IMR-90 (cell line): ENCODE measurements around the gene ANKRD2. TPM values are rescaled to one million over a fixed set of nuclear protein-coding genes. Genes with fewer than 3 reads are reported as not detected.
A peak's percentile ranks its signal among the peaks of the same experiment; 100 is the strongest.

Experiments used
- ATAC-seq: fragments of 200-7000 bp; cut with Tn5 transposase; 2 replicates; pipeline ENCODE4 v1.9.1; 2020; ENCODE audit warnings: low read depth, mild to moderate bottlenecking, moderate library complexity
- BruUV-seq: library from RNA; stranded (reverse); fragments of 400-500 nt; replicated peaks from 2 replicates; lab custom pipeline; 2021; lab: Mats Ljungman, UMichigan
- CTCF ChIA-PET: fragments of 300-600 bp; formaldehyde crosslinking; extraction: SDS; loops from one replicate; lab custom pipeline; 2021; ENCODE audit warnings: antibody characterized with exemption; lab: Yijun Ruan, JAX
- POLR2A ChIA-PET: fragments of 300-600 bp; sonication (Branson Sonifier 250); formaldehyde crosslinking; loops from one replicate; lab custom pipeline; 2022; ENCODE audit warnings: antibody characterized with exemption; ENCODE audit not compliant: unreplicated experiment; lab: Charles Lee
- DNase-seq: peaks from one replicate; pipeline ENCODE4 v3.0.0; 2013
- H2AFZ ChIP-seq: replicated peaks from 2 replicates; pipeline ENCODE3; 2013; ENCODE audit warnings: low read length, mild to moderate bottlenecking; ENCODE audit not compliant: poor library complexity
- H2AK5ac ChIP-seq: 2 replicates; pipeline ENCODE4 v1.6.1; 2013; ENCODE audit warnings: low read depth, low read length, inconsistent platforms
- H2AK9ac ChIP-seq: replicated peaks from 2 replicates; pipeline ENCODE3; 2013; ENCODE audit warnings: mild to moderate bottlenecking, low read depth, low read length, moderate library complexity; ENCODE audit not compliant: poor library complexity
- H2BK120ac ChIP-seq: 2 replicates; pipeline ENCODE4 v1.6.1; 2013; ENCODE audit warnings: low read depth, low read length, inconsistent platforms
- H2BK15ac ChIP-seq: 3 replicates; pipeline ENCODE4 v1.6.1; 2013; ENCODE audit warnings: low read depth, low read length, inconsistent platforms
- H2BK20ac ChIP-seq: 2 replicates; pipeline ENCODE4 v1.6.1; 2013; ENCODE audit warnings: low read depth, mild to moderate bottlenecking, inconsistent platforms, low read length, moderate library complexity
- H2BK5ac ChIP-seq: 2 replicates; pipeline ENCODE4 v1.6.1; 2013; ENCODE audit warnings: mild to moderate bottlenecking, low read depth, low read length, inconsistent platforms; ENCODE audit not compliant: poor library complexity, severe bottlenecking
- H3K14ac ChIP-seq: replicated peaks from 2 replicates; pipeline ENCODE4 v1.6.1; 2013; ENCODE audit warnings: low read depth, low read length, inconsistent platforms
- H3K18ac ChIP-seq: 2 replicates; pipeline ENCODE4 v1.6.1; 2013; ENCODE audit warnings: low read depth, low read length, control low read depth
- H3K23ac ChIP-seq: 2 replicates; pipeline ENCODE4 v1.6.1; 2013; ENCODE audit warnings: low read depth, low read length, inconsistent platforms
- H3K27ac ChIP-seq: 2 replicates; pipeline ENCODE4 v1.5.1; 2013; ENCODE audit warnings: mild to moderate bottlenecking, control low read depth, low read length; ENCODE audit not compliant: insufficient read depth
- H3K27me3 ChIP-seq: 2 replicates; pipeline ENCODE4 v1.6.1; 2013; ENCODE audit warnings: low read length; ENCODE audit not compliant: control insufficient read depth, insufficient read depth
- H3K36me3 ChIP-seq: 2 replicates; pipeline ENCODE4 v1.6.1; 2013; ENCODE audit warnings: low read length, mixed read lengths; ENCODE audit not compliant: control insufficient read depth, insufficient read depth
- H3K4ac ChIP-seq: 2 replicates; pipeline ENCODE4 v1.6.1; 2013; ENCODE audit warnings: low read depth, low read length, inconsistent platforms
- H3K4me1 ChIP-seq: 2 replicates; pipeline ENCODE4 v1.6.1; 2013; ENCODE audit warnings: low read length, mixed read lengths; ENCODE audit not compliant: control insufficient read depth, insufficient read depth
- H3K4me2 ChIP-seq: 2 replicates; pipeline ENCODE4 v1.6.1; 2013; ENCODE audit warnings: low read depth, mild to moderate bottlenecking, control low read depth, low read length, moderate library complexity
- H3K4me3 ChIP-seq: 2 replicates; pipeline ENCODE4 v1.5.1; 2013; ENCODE audit warnings: low read depth, mild to moderate bottlenecking, control low read depth, low read length, moderate library complexity; ENCODE audit not compliant: insufficient read depth
- H3K56ac ChIP-seq: 2 replicates; pipeline ENCODE4 v1.6.1; 2013; ENCODE audit warnings: low read length, inconsistent platforms; ENCODE audit not compliant: insufficient read depth; ENCODE audit errors: extremely low read depth
- H3K79me1 ChIP-seq, 2 experiments: 2 replicates each; pipeline ENCODE4 v1.6.1; 2013; ENCODE audit warnings: low read length in 2 of 2, inconsistent platforms in 1 of 2, low read depth in 1 of 2
- H3K9ac ChIP-seq: 2 replicates; pipeline ENCODE4 v1.6.1; 2013; ENCODE audit warnings: low read depth, low read length, control low read depth
- H3K9me1 ChIP-seq: 2 replicates; pipeline ENCODE4 v1.6.1; 2013; ENCODE audit warnings: low read length, inconsistent platforms; ENCODE audit not compliant: insufficient read depth
- H3K9me3 ChIP-seq: 2 replicates; pipeline ENCODE4 v1.6.1; 2013; ENCODE audit warnings: low read length; ENCODE audit not compliant: control insufficient read depth, insufficient read depth
- H4K20me1 ChIP-seq: 2 replicates; pipeline ENCODE4 v1.6.1; 2013; ENCODE audit warnings: low read length, inconsistent platforms; ENCODE audit not compliant: insufficient read depth
- H4K5ac ChIP-seq: 2 replicates; pipeline ENCODE4 v1.6.1; 2013; ENCODE audit warnings: mild to moderate bottlenecking, low read depth, low read length, control low read depth
- H4K8ac ChIP-seq, 2 experiments: 2 replicates each; pipeline ENCODE4 v1.6.1; 2013; ENCODE audit warnings: low read depth in 2 of 2, low read length in 2 of 2, control low read depth in 1 of 2, inconsistent platforms in 1 of 2
- H4K91ac ChIP-seq: 2 replicates; pipeline ENCODE4 v1.6.1; 2013; ENCODE audit warnings: low read depth, low read length, inconsistent platforms; ENCODE audit not compliant: insufficient read depth
- CEBPB ChIP-seq: IDR thresholded peaks from 2 replicates; pipeline ENCODE4 v1.6.1; 2012; ENCODE audit warnings: low read depth, low read length, improper control_type of control experiment
- ELK1 ChIP-seq: fragments of 150-350 bp; IDR thresholded peaks from 2 replicates; pipeline ENCODE4 v1.6.1; 2016; ENCODE audit warnings: low read depth, mild to moderate bottlenecking, low read length, moderate library complexity, borderline replicate concordance
- FOS ChIP-seq: fragments of 150-350 bp; IDR thresholded peaks from 2 replicates; pipeline ENCODE4 v1.6.1; 2016; ENCODE audit warnings: low read depth, low read length
- MAZ ChIP-seq: IDR thresholded peaks from 2 replicates; pipeline ENCODE4 v1.6.1; 2012; ENCODE audit warnings: low read depth, mild to moderate bottlenecking, low read length, improper control_type of control experiment, moderate library complexity, borderline replicate concordance
- NFE2L2 ChIP-seq: fragments of 150-350 bp; IDR thresholded peaks from 2 replicates; pipeline ENCODE4 v1.6.1; 2016; ENCODE audit warnings: low read depth, mild to moderate bottlenecking, low read length
- RFX5 ChIP-seq: IDR thresholded peaks from 2 replicates; pipeline ENCODE4 v1.8.0; 2012; ENCODE audit warnings: low read depth, mild to moderate bottlenecking, low read length, moderate library complexity
- SMC3 ChIP-seq: fragments of 150-350 bp; IDR thresholded peaks from 2 replicates; pipeline ENCODE4 v1.6.1; 2016; ENCODE audit warnings: low read depth, mild to moderate bottlenecking, antibody characterized with exemption, low read length, moderate library complexity
- USF2 ChIP-seq: fragments of 150-350 bp; IDR thresholded peaks from 2 replicates; pipeline ENCODE4 v1.6.1; 2017; ENCODE audit warnings: mild to moderate bottlenecking, antibody characterized with exemption, low read length, low read depth
- WGBS, 2 experiments: methylation state at CpG; one replicate each; pipeline versions ENCODE4 v1.1.5 to v1.1.7; 2013; ENCODE audit warnings: missing lambda C conversion rate in 2 of 2; ENCODE audit not compliant: insufficient read length in 1 of 2; ENCODE audit errors: extremely low coverage in 2 of 2; 5-methylcytosine and 5-hydroxymethylcytosine counted together
- dilution Hi-C: fragments of 300-500 bp; cut with HindIII; formaldehyde crosslinking; loops from one replicate; pipeline ENCODE4 v1.14.3; 2018; ENCODE audit warnings: low sequenced_read_pairs; ENCODE audit not compliant: unreplicated experiment
- in situ Hi-C: fragments of 300-500 bp; cut with MboI; formaldehyde crosslinking; loops from 3 replicates; pipeline ENCODE4 v1.14.3; 2019; ENCODE audit warnings: low sequenced_read_pairs, inconsistent platforms, mixed read lengths
- intact Hi-C: fragments of 100-400 bp; cut with micrococcal nuclease; formaldehyde crosslinking; loops from 2 replicates; pipeline ENCODE4 v1.10.0; 2022
- polyA plus RNA-seq, 3 experiments: library from polyadenylated mRNA; depleted of rRNA; stranded (reverse); fragments of >200 nt; gene quantifications; 2 replicates each; pipeline ENCODE4 v1.2.3, GENCODE V29; 2012; ENCODE audit warnings: low replicate concordance in 1 of 3
- total RNA-seq: library from RNA; depleted of rRNA; stranded (reverse); fragments of >200 nt; gene quantifications from 2 replicates; pipeline ENCODE4 v1.2.3, GENCODE V29; 2012

The ANKRD2 gene
- total and polyA plus RNA-seq, 2 of the 4 experiments (the other 2 are of a cell fraction), result 0.36 to 0.65 TPM

- Histone ChIP-seq H4K20me1 (no peaks in the 10 kb centered on the region), H3K36me3 (no peaks in the 10 kb centered on the region), H2AK9ac (no peak overlapping the region), H3K4ac (peak overlapping the region; percentile 25; the same call in 1 of the 2 replicates), H2BK5ac (no peak overlapping the region), H4K5ac (no peak overlapping the region), H4K91ac (no peak overlapping the region), H4K8ac (no peak overlapping the region), H3K18ac (no peak overlapping the region), H3K4me2 (no peak overlapping the region), H3K27ac (no peak overlapping the region), H2AFZ (no peak overlapping the region), H2BK15ac (no peak overlapping the region), H3K27me3 (no peaks in the 10 kb centered on the region), H3K79me1 (peaks cover 27 to 75% of the 10 kb centered on the region in 2 experiments), H3K4me3 (no peak overlapping the region), H3K56ac (no peak overlapping the region), H3K9me1 (peaks cover 6% of the 10 kb centered on the region; the same call in 1 of the 2 replicates), H2AK5ac (peak overlapping the region; percentile 56; the same call in 1 of the 2 replicates), H2BK120ac (no peak overlapping the region), H3K9me3 (no peaks in the 10 kb centered on the region), H3K4me1 (peaks cover 21% of the 10 kb centered on the region), H2BK20ac (no peak overlapping the region), H3K23ac (no peak overlapping the region; the same call in 1 of the 2 replicates), H3K9ac (no peak overlapping the region), H3K14ac (peak overlapping the region; percentile 57; the same call in 1 of the 2 replicates)
- intact Hi-C loops (no loop called here), dilution Hi-C loops (no loop called here), in situ Hi-C loops (no loop called here)
- DNase-seq, result peak; percentile 43
- ATAC-seq, result no peak
- TF ChIP-seq RFX5 (no peak), FOS (no peak), MAZ (no peak), CEBPB (no peak), NFE2L2 (no peak), ELK1 (no peak), USF2 (no peak), SMC3 (no peak)
- CTCF ChIA-PET, result interaction anchor here (0.6 kb wide), 1 partner anchor 672 kb away, joined by 5 read pairs; no protein-coding TSS in a partner anchor
- BruUV-seq, result no TSS peak
- POLR2A ChIA-PET, result no interaction called here
- no CpG with 5 or more reads among the region's 4 CpGs for WGBS, 2 experiments
Observed at GRCh38 chr10:97547962-97548361, 24.6 kb upstream of the ANKRD2 start.
